Measurements from ENCODE around the gene ZSCAN18. TPM values are rescaled to one million over a fixed set of nuclear protein-coding genes. Genes with fewer than 3 reads are reported as not detected.

The ZSCAN18 gene
- total and polyA plus RNA-seq, 2 of the 13 experiments (the other 11 are each of a cell fraction or from before 2014, with no cell fraction given), result not detected

DNA sequence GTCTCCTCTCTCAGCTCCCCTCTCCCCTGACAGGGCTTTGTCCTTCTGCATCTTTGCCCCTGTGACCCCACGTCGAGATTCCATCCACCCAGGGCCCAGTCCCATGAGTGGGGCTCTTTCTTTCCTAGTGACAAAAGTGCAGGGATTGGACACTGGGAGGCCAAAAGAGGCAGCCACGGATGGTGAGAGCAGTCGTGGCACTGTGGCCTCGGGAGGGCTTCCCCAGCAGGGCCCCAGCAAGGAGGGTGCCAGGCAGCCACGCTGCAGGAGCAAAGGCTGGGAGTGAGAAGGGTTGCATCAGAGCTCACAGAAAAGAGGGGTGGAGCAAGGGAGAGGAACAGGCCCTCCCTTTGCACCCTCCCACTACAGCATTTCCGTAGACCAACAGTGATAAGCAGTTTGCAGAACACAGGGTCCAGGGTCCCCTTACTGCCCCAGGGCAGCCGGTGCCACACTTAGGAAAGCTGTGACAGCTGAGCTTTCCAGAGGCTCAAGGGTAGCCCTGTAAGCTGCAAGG is 59.3 kb downstream of the ZSCAN18 start (continued):
- TF ChIP-seq, protein P1, sequence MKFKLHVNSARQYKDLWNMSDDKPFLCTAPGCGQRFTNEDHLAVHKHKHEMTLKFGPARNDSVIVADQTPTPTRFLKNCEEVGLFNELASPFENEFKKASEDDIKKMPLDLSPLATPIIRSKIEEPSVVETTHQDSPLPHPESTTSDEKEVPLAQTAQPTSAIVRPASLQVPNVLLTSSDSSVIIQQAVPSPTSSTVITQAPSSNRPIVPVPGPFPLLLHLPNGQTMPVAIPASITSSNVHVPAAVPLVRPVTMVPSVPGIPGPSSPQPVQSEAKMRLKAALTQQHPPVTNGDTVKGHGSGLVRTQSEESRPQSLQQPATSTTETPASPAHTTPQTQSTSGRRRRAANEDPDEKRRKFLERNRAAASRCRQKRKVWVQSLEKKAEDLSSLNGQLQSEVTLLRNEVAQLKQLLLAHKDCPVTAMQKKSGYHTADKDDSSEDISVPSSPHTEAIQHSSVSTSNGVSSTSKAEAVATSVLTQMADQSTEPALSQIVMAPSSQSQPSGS (CRISPR knock-in tag; IDR thresholded peaks at IDR 0.05), result peak; percentile 59; the same call in 1 of the 2 replicates
- TF ChIP-seq MED8 (CRISPR knock-in tag; IDR thresholded peaks at IDR 0.05; ENCODE audit: insufficient replicate concordance), result no peak
- TF ChIP-seq, protein P2, sequence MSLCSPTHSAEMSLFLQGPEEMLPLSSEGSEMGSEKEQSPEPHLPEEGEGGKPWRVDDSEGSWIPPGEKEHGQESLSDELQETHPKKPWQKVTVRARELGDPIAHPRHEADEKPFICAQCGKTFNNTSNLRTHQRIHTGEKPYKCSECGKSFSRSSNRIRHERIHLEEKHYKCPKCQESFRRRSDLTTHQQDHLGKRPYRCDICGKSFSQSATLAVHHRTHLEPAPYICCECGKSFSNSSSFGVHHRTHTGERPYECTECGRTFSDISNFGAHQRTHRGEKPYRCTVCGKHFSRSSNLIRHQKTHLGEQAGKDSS (CRISPR knock-in tag; IDR thresholded peaks at IDR 0.05; ENCODE audit: borderline replicate concordance, low read depth), result no peak
- peak; percentile 69 for TF ChIP-seq ZNF292 (CRISPR knock-in tag; IDR thresholded peaks at IDR 0.05; ENCODE audit: borderline replicate concordance, low read depth)
- TF ChIP-seq SPEN (CRISPR knock-in tag; IDR thresholded peaks at IDR 0.05; ENCODE audit: low read depth), result peak; percentile 60; the same call in 1 of the 2 replicates
- TF ChIP-seq, protein P3, sequence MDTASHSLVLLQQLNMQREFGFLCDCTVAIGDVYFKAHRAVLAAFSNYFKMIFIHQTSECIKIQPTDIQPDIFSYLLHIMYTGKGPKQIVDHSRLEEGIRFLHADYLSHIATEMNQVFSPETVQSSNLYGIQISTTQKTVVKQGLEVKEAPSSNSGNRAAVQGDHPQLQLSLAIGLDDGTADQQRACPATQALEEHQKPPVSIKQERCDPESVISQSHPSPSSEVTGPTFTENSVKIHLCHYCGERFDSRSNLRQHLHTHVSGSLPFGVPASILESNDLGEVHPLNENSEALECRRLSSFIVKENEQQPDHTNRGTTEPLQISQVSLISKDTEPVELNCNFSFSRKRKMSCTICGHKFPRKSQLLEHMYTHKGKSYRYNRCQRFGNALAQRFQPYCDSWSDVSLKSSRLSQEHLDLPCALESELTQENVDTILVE (CRISPR knock-in tag; IDR thresholded peaks at IDR 0.05), result 0 out of 2 replicates have a peak, but pooled peaks have one; percentile 20
- TF ChIP-seq, protein P4, sequence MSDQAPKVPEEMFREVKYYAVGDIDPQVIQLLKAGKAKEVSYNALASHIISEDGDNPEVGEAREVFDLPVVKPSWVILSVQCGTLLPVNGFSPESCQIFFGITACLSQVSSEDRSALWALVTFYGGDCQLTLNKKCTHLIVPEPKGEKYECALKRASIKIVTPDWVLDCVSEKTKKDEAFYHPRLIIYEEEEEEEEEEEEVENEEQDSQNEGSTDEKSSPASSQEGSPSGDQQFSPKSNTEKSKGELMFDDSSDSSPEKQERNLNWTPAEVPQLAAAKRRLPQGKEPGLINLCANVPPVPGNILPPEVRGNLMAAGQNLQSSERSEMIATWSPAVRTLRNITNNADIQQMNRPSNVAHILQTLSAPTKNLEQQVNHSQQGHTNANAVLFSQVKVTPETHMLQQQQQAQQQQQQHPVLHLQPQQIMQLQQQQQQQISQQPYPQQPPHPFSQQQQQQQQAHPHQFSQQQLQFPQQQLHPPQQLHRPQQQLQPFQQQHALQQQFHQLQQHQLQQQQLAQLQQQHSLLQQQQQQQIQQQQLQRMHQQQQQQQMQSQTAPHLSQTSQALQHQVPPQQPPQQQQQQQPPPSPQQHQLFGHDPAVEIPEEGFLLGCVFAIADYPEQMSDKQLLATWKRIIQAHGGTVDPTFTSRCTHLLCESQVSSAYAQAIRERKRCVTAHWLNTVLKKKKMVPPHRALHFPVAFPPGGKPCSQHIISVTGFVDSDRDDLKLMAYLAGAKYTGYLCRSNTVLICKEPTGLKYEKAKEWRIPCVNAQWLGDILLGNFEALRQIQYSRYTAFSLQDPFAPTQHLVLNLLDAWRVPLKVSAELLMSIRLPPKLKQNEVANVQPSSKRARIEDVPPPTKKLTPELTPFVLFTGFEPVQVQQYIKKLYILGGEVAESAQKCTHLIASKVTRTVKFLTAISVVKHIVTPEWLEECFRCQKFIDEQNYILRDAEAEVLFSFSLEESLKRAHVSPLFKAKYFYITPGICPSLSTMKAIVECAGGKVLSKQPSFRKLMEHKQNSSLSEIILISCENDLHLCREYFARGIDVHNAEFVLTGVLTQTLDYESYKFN (CRISPR knock-in tag; conservative IDR thresholded peaks at IDR 0.05), result peak; percentile 62
- TF ChIP-seq, protein P5, sequence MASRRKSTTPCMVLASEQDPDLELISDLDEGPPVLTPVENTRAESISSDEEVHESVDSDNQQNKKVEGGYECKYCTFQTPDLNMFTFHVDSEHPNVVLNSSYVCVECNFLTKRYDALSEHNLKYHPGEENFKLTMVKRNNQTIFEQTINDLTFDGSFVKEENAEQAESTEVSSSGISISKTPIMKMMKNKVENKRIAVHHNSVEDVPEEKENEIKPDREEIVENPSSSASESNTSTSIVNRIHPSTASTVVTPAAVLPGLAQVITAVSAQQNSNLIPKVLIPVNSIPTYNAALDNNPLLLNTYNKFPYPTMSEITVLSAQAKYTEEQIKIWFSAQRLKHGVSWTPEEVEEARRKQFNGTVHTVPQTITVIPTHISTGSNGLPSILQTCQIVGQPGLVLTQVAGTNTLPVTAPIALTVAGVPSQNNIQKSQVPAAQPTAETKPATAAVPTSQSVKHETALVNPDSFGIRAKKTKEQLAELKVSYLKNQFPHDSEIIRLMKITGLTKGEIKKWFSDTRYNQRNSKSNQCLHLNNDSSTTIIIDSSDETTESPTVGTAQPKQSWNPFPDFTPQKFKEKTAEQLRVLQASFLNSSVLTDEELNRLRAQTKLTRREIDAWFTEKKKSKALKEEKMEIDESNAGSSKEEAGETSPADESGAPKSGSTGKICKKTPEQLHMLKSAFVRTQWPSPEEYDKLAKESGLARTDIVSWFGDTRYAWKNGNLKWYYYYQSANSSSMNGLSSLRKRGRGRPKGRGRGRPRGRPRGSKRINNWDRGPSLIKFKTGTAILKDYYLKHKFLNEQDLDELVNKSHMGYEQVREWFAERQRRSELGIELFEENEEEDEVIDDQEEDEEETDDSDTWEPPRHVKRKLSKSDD (CRISPR knock-in tag; IDR thresholded peaks at IDR 0.05; ENCODE audit: low read depth), result no peak
- TF ChIP-seq, protein P6, sequence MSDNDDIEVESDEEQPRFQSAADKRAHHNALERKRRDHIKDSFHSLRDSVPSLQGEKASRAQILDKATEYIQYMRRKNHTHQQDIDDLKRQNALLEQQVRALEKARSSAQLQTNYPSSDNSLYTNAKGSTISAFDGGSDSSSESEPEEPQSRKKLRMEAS (IDR thresholded peaks at IDR 0.05), result peak; percentile 62
- no peak for TF ChIP-seq ZNF781 (CRISPR knock-in tag; IDR thresholded peaks at IDR 0.05; ENCODE audit: borderline replicate concordance, not compliant biosample characterization)
- TF ChIP-seq MED1 (CRISPR knock-in tag; IDR thresholded peaks at IDR 0.05), result peak; percentile 58; the same call in 1 of the 2 replicates
- TF ChIP-seq TARDBP (CRISPR knock-in tag; IDR thresholded peaks at IDR 0.05), result 0 out of 2 replicates have a peak, but pooled peaks have one; percentile 41
- TF ChIP-seq, protein P7, sequence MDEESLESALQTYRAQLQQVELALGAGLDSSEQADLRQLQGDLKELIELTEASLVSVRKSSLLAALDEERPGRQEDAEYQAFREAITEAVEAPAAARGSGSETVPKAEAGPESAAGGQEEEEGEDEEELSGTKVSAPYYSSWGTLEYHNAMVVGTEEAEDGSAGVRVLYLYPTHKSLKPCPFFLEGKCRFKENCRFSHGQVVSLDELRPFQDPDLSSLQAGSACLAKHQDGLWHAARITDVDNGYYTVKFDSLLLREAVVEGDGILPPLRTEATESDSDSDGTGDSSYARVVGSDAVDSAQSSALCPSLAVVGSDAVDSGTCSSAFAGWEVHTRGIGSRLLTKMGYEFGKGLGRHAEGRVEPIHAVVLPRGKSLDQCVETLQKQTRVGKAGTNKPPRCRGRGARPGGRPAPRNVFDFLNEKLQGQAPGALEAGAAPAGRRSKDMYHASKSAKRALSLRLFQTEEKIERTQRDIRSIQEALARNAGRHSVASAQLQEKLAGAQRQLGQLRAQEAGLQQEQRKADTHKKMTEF (CRISPR knock-in tag; IDR thresholded peaks at IDR 0.05), result peak; percentile 23; the same call in 1 of the 2 replicates
- no peak for TF ChIP-seq ZNF296 (CRISPR knock-in tag; conservative IDR thresholded peaks at IDR 0.05)
- TF ChIP-seq ZBTB38 (CRISPR knock-in tag; IDR thresholded peaks at IDR 0.05), result peak; percentile 22; the same call in 1 of the 2 replicates
